H9 (cell line): ENCODE data around the gene FHOD3. TPM values are rescaled to one million over a fixed set of nuclear protein-coding genes. Genes with fewer than 3 reads are reported as not detected.

Source experiments
- DNase-seq: peaks from one replicate; pipeline ENCODE4 v3.0.0-alpha.2; 2017
- H2AFZ ChIP-seq: one replicate; pipeline ENCODE4 v1.6.1; 2013; ENCODE audit warnings: mild to moderate bottlenecking, low read length, control low read depth, moderate library complexity
- H2AK5ac ChIP-seq: 2 replicates; pipeline ENCODE4 v1.6.1; 2013; ENCODE audit warnings: low read length, control low read depth, mixed read lengths; ENCODE audit not compliant: insufficient read length
- H2BK120ac ChIP-seq: one replicate; pipeline ENCODE4 v1.6.1; 2013; ENCODE audit warnings: low read depth, mild to moderate bottlenecking, low read length, control low read depth, inconsistent platforms; ENCODE audit not compliant: poor library complexity, severe bottlenecking
- H2BK12ac ChIP-seq: 2 replicates; pipeline ENCODE4 v1.6.1; 2013; ENCODE audit warnings: low read length, control low read depth, mixed read lengths, low read depth; ENCODE audit not compliant: insufficient read length
- H2BK15ac ChIP-seq: 2 replicates; pipeline ENCODE4 v1.6.1; 2013; ENCODE audit warnings: low read depth, low read length, control low read depth
- H2BK20ac ChIP-seq: one replicate; pipeline ENCODE4 v1.6.1; 2013; ENCODE audit warnings: low read depth, mild to moderate bottlenecking, low read length, control low read depth, inconsistent platforms; ENCODE audit not compliant: poor library complexity, severe bottlenecking
- H2BK5ac ChIP-seq: 2 replicates; pipeline ENCODE4 v1.6.1; 2013; ENCODE audit warnings: low read length, control low read depth, mixed read lengths; ENCODE audit not compliant: insufficient read length
- H3K14ac ChIP-seq: 2 replicates; pipeline ENCODE4 v1.6.1; 2013; ENCODE audit warnings: low read length, control low read depth; ENCODE audit not compliant: insufficient read depth
- H3K18ac ChIP-seq: 2 replicates; pipeline ENCODE4 v1.6.1; 2013; ENCODE audit warnings: low read depth, mild to moderate bottlenecking, mixed read lengths, low read length, control low read depth; ENCODE audit not compliant: insufficient read length
- H3K23ac ChIP-seq: 2 replicates; pipeline ENCODE4 v1.6.1; 2013; ENCODE audit warnings: low read length, control low read depth, mixed read lengths, low read depth; ENCODE audit not compliant: insufficient read length
- H3K23me2 ChIP-seq: 2 replicates; pipeline ENCODE4 v1.6.1; 2013; ENCODE audit warnings: low read depth, mild to moderate bottlenecking, mixed read lengths, low read length, control low read depth; ENCODE audit not compliant: insufficient read length, poor library complexity, severe bottlenecking
- H3K27ac ChIP-seq: 2 replicates; pipeline ENCODE4 v1.5.1; 2013; ENCODE audit warnings: low read length, control low read depth, mixed read lengths, low read depth; ENCODE audit not compliant: insufficient read length
- H3K27me3 ChIP-seq: 2 replicates; pipeline ENCODE4 v1.6.1; 2013; ENCODE audit warnings: low read length, control low read depth, inconsistent platforms; ENCODE audit not compliant: insufficient read depth
- H3K4ac ChIP-seq: 2 replicates; pipeline ENCODE4 v1.6.1; 2013; ENCODE audit warnings: low read depth, mild to moderate bottlenecking, control low read depth, inconsistent platforms, low read length, moderate library complexity
- H3K4me1 ChIP-seq: 2 replicates; pipeline ENCODE4 v1.6.1; 2013; ENCODE audit warnings: low read length, control low read depth, inconsistent platforms; ENCODE audit not compliant: insufficient read depth
- H3K4me2 ChIP-seq: 2 replicates; pipeline ENCODE4 v1.6.1; 2013; ENCODE audit warnings: low read length, control low read depth, mixed read lengths; ENCODE audit not compliant: insufficient read length, insufficient read depth
- H3K56ac ChIP-seq: 2 replicates; pipeline ENCODE4 v1.6.1; 2013; ENCODE audit warnings: low read depth, mild to moderate bottlenecking, mixed read lengths, low read length, control low read depth; ENCODE audit not compliant: insufficient read length
- H3K79me1 ChIP-seq: 2 replicates; pipeline ENCODE4 v1.6.1; 2013; ENCODE audit warnings: low read depth, mild to moderate bottlenecking, moderate library complexity, low read length, control low read depth, inconsistent platforms; ENCODE audit not compliant: insufficient read depth, poor library complexity, severe bottlenecking
- H3K79me2 ChIP-seq: 2 replicates; pipeline ENCODE4 v1.6.1; 2013; ENCODE audit warnings: low read length, control low read depth, inconsistent platforms; ENCODE audit not compliant: insufficient read depth
- H3K9ac ChIP-seq: 2 replicates; pipeline ENCODE4 v1.6.1; 2013; ENCODE audit warnings: low read length, control low read depth, mixed read lengths; ENCODE audit not compliant: insufficient read length; ENCODE audit errors: extremely low read depth
- H3K9me3 ChIP-seq: one replicate; pipeline ENCODE4 v1.6.1; 2013; ENCODE audit warnings: low read depth, low read length, inconsistent platforms; ENCODE audit not compliant: control insufficient read depth
- H3T11ph ChIP-seq: one replicate; pipeline ENCODE4 v1.6.1; 2013; ENCODE audit warnings: mild to moderate bottlenecking, low read length, control low read depth, inconsistent platforms
- H4K20me1 ChIP-seq: one replicate; pipeline ENCODE4 v1.6.1; 2013; ENCODE audit not compliant: control insufficient read depth, insufficient read length, insufficient read depth
- H4K5ac ChIP-seq: 2 replicates; pipeline ENCODE4 v1.6.1; 2013; ENCODE audit warnings: low read depth, mild to moderate bottlenecking, mixed read lengths, low read length, control low read depth; ENCODE audit not compliant: insufficient read length
- H4K8ac ChIP-seq: replicated peaks from 2 replicates; pipeline ENCODE4 v1.6.1; 2013; ENCODE audit warnings: low read length, control low read depth, mixed read lengths, low read depth; ENCODE audit not compliant: insufficient read length
- H4K91ac ChIP-seq: 2 replicates; pipeline ENCODE4 v1.6.1; 2013; ENCODE audit warnings: low read depth, mild to moderate bottlenecking, moderate library complexity, mixed read lengths, low read length, control low read depth; ENCODE audit not compliant: insufficient read length
- H3K27ac Mint-ChIP-seq, 3 experiments: 2 replicates in 2 of 3; 3 replicates in 1 of 3; pipeline ENCODE4 v1.8.0; 2020 to 2021; ENCODE audit warnings: mixed read lengths in 3 of 3, mild to moderate bottlenecking in 1 of 3, moderate library complexity in 1 of 3
- H3K27me3 Mint-ChIP-seq: 2 replicates; pipeline ENCODE4 v1.8.0; 2021; ENCODE audit warnings: low read depth, mild to moderate bottlenecking, moderate library complexity, mixed read lengths
- H3K36me3 Mint-ChIP-seq, 3 experiments: 2 replicates in 2 of 3; 3 replicates in 1 of 3; pipeline ENCODE4 v1.8.0; 2020 to 2021; ENCODE audit warnings: low read depth in 3 of 3, mixed read lengths in 3 of 3; ENCODE audit not compliant: insufficient read depth in 1 of 3
- H3K4me1 Mint-ChIP-seq, 2 experiments: 2 replicates each; pipeline ENCODE4 v1.8.0; 2020; ENCODE audit warnings: mixed read lengths in 2 of 2
- H3K4me3 Mint-ChIP-seq, 2 experiments: 2 replicates in 1 of 2; 3 replicates in 1 of 2; pipeline ENCODE4 v1.8.0; 2020 to 2021; ENCODE audit warnings: mild to moderate bottlenecking in 2 of 2, mixed read lengths in 2 of 2, moderate library complexity in 1 of 2
- H3K9me3 Mint-ChIP-seq, 2 experiments: 2 replicates in 1 of 2; 3 replicates in 1 of 2; pipeline ENCODE4 v1.8.0; 2020; ENCODE audit warnings: mild to moderate bottlenecking in 2 of 2, mixed read lengths in 2 of 2, moderate library complexity in 1 of 2
- total RNA-seq: library from RNA; stranded (reverse); gene quantifications from 2 replicates; pipeline ENCODE4 v1.2.1, GENCODE V29; 2021
- TF ChIP-seq, protein P1 (sequence below): fragments of 200-600 bp; sonication (generic); conservative IDR thresholded peaks from 3 replicates; pipeline ENCODE4 v1.8.0; 2021; ENCODE audit warnings: antibody characterized with exemption, mild to moderate bottlenecking

FHOD3 gene
- total RNA-seq, 1 experiment from 2014 or later: 8.0 TPM

DNA sequence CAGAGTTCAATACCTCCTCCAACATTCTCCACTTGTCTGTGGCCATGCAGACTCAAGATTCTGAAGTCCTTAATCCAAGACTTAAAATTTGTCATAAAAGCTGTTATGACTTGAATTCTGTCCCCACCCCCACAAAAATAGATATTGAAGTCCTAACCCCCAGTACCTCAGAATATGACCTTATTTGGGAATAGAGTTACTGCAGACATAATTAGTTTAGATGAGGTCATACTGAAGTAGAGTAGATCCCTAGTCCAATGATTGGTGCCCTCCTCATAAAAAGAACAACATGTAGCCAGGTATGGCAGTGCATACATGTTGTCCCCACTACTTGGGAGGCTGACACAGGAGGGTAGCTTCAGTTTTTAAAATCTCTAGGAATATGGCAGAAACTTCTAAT, 522.1 kb downstream of the FHOD3 start:
- peaks cover 3% of the 10 kb centered on the region for H3K79me1 ChIP-seq
- H3K27me3 Mint-ChIP-seq: no peaks in the 10 kb centered on the region
- H3K4me1 ChIP-seq: no peaks in the 10 kb centered on the region
- H4K5ac ChIP-seq: no peak overlapping the region
- H3K36me3 Mint-ChIP-seq: peaks cover 18 to 49% (median 31%) of the 10 kb centered on the region in 3 experiments
- no peak overlapping the region for H3K27ac ChIP-seq
- no peak overlapping the region for H3K14ac ChIP-seq
- H4K8ac ChIP-seq: no peak overlapping the region
- no peak overlapping the region for H2BK15ac ChIP-seq
- no peak overlapping the region for H3T11ph ChIP-seq
- H4K91ac ChIP-seq: no peak overlapping the region
- no peaks in the 10 kb centered on the region for H3K79me2 ChIP-seq
- H3K4me3 Mint-ChIP-seq: no peak overlapping the region
- H3K23ac ChIP-seq: no peak overlapping the region
- no peaks in the 10 kb centered on the region for H3K9me3 ChIP-seq
- H2AK5ac ChIP-seq: no peak overlapping the region
- no peak overlapping the region for H3K56ac ChIP-seq
- H2AFZ ChIP-seq: no peak overlapping the region
- H4K20me1 ChIP-seq: no peaks in the 10 kb centered on the region
- H3K18ac ChIP-seq: no peak overlapping the region
- no peak overlapping the region for H3K4me2 ChIP-seq
- no peak for DNase-seq
- peaks cover 0 to 6% of the 10 kb centered on the region in 2 experiments; a peak in 2 of 4 replicates for H3K4me1 Mint-ChIP-seq
- H3K9me3 Mint-ChIP-seq: no peaks in the 10 kb centered on the region
- H2BK12ac ChIP-seq: no peak overlapping the region
- no peak overlapping the region for H2BK120ac ChIP-seq
- H3K27ac Mint-ChIP-seq: no peak overlapping the region; a peak in 1 of 7 replicates
- no peak overlapping the region for H3K4ac ChIP-seq
- TF ChIP-seq, protein P1, sequence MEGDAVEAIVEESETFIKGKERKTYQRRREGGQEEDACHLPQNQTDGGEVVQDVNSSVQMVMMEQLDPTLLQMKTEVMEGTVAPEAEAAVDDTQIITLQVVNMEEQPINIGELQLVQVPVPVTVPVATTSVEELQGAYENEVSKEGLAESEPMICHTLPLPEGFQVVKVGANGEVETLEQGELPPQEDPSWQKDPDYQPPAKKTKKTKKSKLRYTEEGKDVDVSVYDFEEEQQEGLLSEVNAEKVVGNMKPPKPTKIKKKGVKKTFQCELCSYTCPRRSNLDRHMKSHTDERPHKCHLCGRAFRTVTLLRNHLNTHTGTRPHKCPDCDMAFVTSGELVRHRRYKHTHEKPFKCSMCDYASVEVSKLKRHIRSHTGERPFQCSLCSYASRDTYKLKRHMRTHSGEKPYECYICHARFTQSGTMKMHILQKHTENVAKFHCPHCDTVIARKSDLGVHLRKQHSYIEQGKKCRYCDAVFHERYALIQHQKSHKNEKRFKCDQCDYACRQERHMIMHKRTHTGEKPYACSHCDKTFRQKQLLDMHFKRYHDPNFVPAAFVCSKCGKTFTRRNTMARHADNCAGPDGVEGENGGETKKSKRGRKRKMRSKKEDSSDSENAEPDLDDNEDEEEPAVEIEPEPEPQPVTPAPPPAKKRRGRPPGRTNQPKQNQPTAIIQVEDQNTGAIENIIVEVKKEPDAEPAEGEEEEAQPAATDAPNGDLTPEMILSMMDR: no peak
- no peak overlapping the region for H2BK20ac ChIP-seq
- no peak overlapping the region for H2BK5ac ChIP-seq
- H3K9ac ChIP-seq: no peak overlapping the region
- H3K23me2 ChIP-seq: no peaks in the 10 kb centered on the region
- no peaks in the 10 kb centered on the region; the same call in 1 of the 2 replicates for H3K27me3 ChIP-seq
